ENCODE results near the gene OR2V1.

DNA sequence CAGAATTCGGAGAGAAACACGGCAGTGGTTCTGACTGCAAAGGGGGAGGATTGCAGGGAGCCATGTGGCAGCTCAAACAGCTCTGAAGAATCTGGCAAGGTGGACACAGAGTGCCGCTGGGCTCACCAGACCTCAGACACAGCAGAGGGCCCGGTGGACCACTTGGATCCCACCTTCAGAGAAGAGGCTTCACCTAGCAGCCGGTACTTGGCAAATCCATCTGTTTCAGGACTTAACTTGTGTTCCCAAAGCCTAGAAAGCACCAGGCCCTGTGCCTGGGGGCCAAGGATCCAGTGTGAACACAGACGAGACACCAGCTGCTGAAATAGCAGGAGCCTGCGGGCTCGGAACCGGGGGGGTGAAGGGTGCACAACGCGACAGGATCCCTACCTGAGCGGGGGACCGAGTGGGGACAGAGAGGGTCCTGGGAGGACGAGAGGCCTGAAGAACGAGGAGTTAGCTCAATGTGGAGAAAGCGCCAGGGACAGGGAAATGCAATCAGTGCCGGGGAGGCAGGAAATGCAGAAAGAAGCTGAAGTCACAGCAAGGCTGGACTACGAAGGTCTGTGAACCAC lies 46.3 kb downstream of the OR2V1 start:
- TF ChIP-seq CTCF (IDR thresholded peaks at IDR 0.05) = no peak
- no peak for TF ChIP-seq EZH2 (IDR thresholded peaks at IDR 0.05; ENCODE audit: borderline replicate concordance, insufficient read depth, low read depth, low read length, poor library complexity, severe bottlenecking)

Measured in B cell (primary cell).